Activated CD8-positive, alpha-beta memory T cell treated with anti-CD3 and anti-CD28 coated beads, Interleukin-2, amount 50 U/mL, for 24 hours (primary cell): Measurements from ENCODE around the gene EXOG.

Experiments
- DNase-seq: peaks from one replicate; pipeline ENCODE4 v3.0.0-alpha.2; 2020; ENCODE audit errors: extremely low read depth

The EXOG gene

GRCh38 chr3:38496131-38496910, at the start of gene EXOG:
TSS of gene EXOG (plus strand) at chr3:38496340. CDS start at chr3:38496368, 28 bp downstream.
- DNase-seq, result peak; percentile 77

GRCh38 chr3:38446812-38447211, 49.3 kb upstream of the EXOG start:
- DNase-seq, result no peak

- DNase-seq, result no peak
These were observed 45.3 kb upstream of the EXOG start for GRCh38 chr3:38450853-38451252.

- DNase-seq, result peak; percentile 24
These were observed 42.8 kb upstream of the EXOG start, which contains the start of gene ACVR2B for GRCh38 chr3:38453075-38453912. TSS of gene ACVR2B (plus strand) at chr3:38453890. CDS start at chr3:38454323, 433 bp downstream.

- no peak for DNase-seq
These were observed 42.3 kb upstream of the EXOG start for GRCh38 chr3:38453913-38454177.

- DNase-seq, result no peak
These were observed 41.8 kb upstream of the EXOG start for GRCh38 chr3:38454178-38454883.

GRCh38 chr3:38454884-38455638, 41.1 kb upstream of the EXOG start:
- DNase-seq, result no peak

GRCh38 chr3:38455639-38456430, 40.3 kb upstream of the EXOG start:
- DNase-seq, result no peak

GRCh38 chr3:38457111-38458003, 38.8 kb upstream of the EXOG start:
- no peak for DNase-seq

- no peak for DNase-seq
These were observed 37.2 kb upstream of the EXOG start for GRCh38 chr3:38458796-38459498.

GRCh38 chr3:38459499-38460048, 36.6 kb upstream of the EXOG start:
- no peak for DNase-seq

- DNase-seq, result no peak
These were observed 35.5 kb upstream of the EXOG start for GRCh38 chr3:38460377-38461270.

GRCh38 chr3:38465588-38466154, 30.5 kb upstream of the EXOG start:
- DNase-seq, result no peak

- no peak for DNase-seq
These were observed 27.4 kb upstream of the EXOG start for GRCh38 chr3:38468765-38469164.

- DNase-seq, result no peak
These were observed 26.3 kb upstream of the EXOG start for GRCh38 chr3:38469852-38470251.

GRCh38 chr3:38471260-38471857, 24.8 kb upstream of the EXOG start:
- no peak for DNase-seq

GRCh38 chr3:38472342-38472741, 23.8 kb upstream of the EXOG start:
- DNase-seq, result no peak
